SU-DHL-6 (cell line): ENCODE measurements around the gene MEGF6.

Source experiments
- H2AFZ ChIP-seq: fragments of 200-600 bp; sonication (generic); 2 replicates; pipeline ENCODE4 v1.6.1; 2014; ENCODE audit warnings: low read depth, mild to moderate bottlenecking, moderate library complexity, mixed read lengths, antibody characterized with exemption, low read length; ENCODE audit not compliant: severe bottlenecking
- H3F3A ChIP-seq: fragments of 200-600 bp; shearing (Covaris generic); 2 replicates; pipeline ENCODE4 v1.6.0; 2016; ENCODE audit warnings: antibody characterized with exemption, mild to moderate bottlenecking; ENCODE audit not compliant: insufficient read depth
- H3K27ac ChIP-seq: fragments of 200-600 bp; sonication (generic); 2 replicates; pipeline ENCODE4 v1.5.1; 2016; ENCODE audit warnings: low read depth, mild to moderate bottlenecking, low read length, moderate library complexity, mixed read lengths
- H3K27me3 ChIP-seq: fragments of 200-600 bp; sonication (generic), shearing (Covaris generic); 2 replicates; pipeline ENCODE4 v1.6.0; 2014; ENCODE audit warnings: mild to moderate bottlenecking, low read length
- H3K36me3 ChIP-seq: fragments of 200-600 bp; sonication (generic); 2 replicates; pipeline ENCODE4 v1.6.1; 2014; ENCODE audit warnings: mild to moderate bottlenecking, low read length, mixed read lengths
- H3K4me2 ChIP-seq: fragments of 300-600, 200-600 bp; shearing (Covaris generic), sonication (generic); 2 replicates; pipeline ENCODE4 v1.6.0; 2014; ENCODE audit warnings: low read length, low read depth, mild to moderate bottlenecking; ENCODE audit not compliant: poor library complexity, severe bottlenecking
- H3K4me3 ChIP-seq: fragments of 200-600 bp; sonication (generic); 2 replicates; pipeline ENCODE4 v1.5.1; 2014; ENCODE audit warnings: antibody characterized with exemption, low read length, mild to moderate bottlenecking, mixed read lengths; ENCODE audit not compliant: insufficient read depth, poor library complexity, severe bottlenecking
- H3K79me2 ChIP-seq: fragments of 200-600 bp; sonication (generic); 2 replicates; pipeline ENCODE4 v1.6.1; 2014; ENCODE audit warnings: mild to moderate bottlenecking, low read length, moderate library complexity; ENCODE audit not compliant: insufficient read depth
- H3K9ac ChIP-seq: fragments of 200-600 bp; sonication (generic); 2 replicates; pipeline ENCODE4 v1.7.0; 2014; ENCODE audit warnings: mild to moderate bottlenecking, low read length
- H3K9me2 ChIP-seq: fragments of 200-600 bp; sonication (generic); replicated peaks from 2 replicates; pipeline ENCODE4 v1.6.1; 2014; ENCODE audit warnings: low read length; ENCODE audit not compliant: insufficient read depth
- H3K9me3 ChIP-seq: fragments of 200-600 bp; sonication (generic); 2 replicates; pipeline ENCODE4 v1.6.1; 2014; ENCODE audit warnings: low read length, mixed read lengths; ENCODE audit not compliant: insufficient read depth
- H4K20me1 ChIP-seq: fragments of 200-600 bp; sonication (generic); 2 replicates; pipeline ENCODE4 v1.6.1; 2014; ENCODE audit warnings: low read depth, mild to moderate bottlenecking, antibody characterized with exemption, low read length, moderate library complexity, mixed read lengths
- CTCF ChIP-seq: fragments of 200-600 bp; sonication (generic); IDR thresholded peaks from one replicate; pipeline ENCODE4 v1.5.1; 2017; ENCODE audit warnings: antibody characterized with exemption, mild to moderate bottlenecking, low read length, moderate library complexity; ENCODE audit not compliant: insufficient read depth, poor library complexity, severe bottlenecking
- EZH2phosphoT487 ChIP-seq: fragments of 200-600 bp; sonication (generic), shearing (Covaris generic); conservative IDR thresholded peaks from 2 replicates; pipeline ENCODE4 v1.6.1; 2018; ENCODE audit warnings: mild to moderate bottlenecking, antibody characterized with exemption, low read length, moderate library complexity, mixed read lengths

The MEGF6 gene

DNA sequence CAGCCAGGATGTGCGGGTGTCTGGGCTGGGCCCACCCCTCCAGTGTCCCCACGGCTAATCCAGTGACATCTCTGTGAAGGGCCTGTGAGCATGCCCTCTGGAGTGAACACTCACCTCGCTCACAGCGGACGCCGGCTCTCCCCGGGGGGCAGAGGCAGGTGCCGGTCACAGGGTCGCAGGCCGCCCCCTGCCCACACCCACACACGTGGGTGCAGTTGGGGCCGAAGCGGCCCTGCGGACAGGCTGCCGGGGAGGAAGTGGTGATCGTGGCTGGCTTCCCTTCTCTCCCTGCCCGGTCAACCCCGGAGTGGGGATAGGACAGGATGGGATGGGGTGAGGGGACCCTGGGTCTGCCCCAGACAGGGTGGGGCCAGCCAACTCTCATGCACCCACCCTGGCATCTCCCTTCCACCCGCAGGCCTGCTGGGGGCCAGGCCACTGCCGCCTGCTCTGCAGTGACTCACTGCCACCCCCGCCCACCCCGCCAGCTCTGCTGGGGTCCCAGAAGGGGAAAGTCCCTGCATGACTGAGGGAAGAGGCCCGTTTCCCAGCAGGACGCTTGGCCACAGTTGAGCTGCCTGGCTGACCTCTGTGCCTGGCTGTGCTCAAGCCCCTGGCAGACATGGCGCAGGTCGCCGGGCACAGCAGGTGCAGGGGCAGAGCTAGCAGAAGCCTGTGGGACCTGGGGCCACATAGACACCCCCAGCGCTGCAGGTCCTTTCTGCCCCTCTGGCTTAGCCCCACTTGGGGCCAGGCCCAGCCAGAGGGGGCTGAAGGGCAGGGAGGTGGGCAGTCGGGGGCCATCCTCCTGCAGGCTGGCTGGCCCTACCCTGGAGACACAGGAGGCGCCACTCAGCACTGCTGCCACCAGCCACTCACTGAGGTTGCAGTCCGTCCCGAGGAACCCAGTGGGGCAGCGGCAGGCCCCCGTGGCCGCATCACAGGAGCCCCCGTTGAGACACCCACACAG is 115.2 kb downstream of the MEGF6 start:
- Histone ChIP-seq H3K4me3 (no peak overlapping the region), H3K27me3 (no peaks in the 10 kb centered on the region), H3K36me3 (no peaks in the 10 kb centered on the region)

DNA sequence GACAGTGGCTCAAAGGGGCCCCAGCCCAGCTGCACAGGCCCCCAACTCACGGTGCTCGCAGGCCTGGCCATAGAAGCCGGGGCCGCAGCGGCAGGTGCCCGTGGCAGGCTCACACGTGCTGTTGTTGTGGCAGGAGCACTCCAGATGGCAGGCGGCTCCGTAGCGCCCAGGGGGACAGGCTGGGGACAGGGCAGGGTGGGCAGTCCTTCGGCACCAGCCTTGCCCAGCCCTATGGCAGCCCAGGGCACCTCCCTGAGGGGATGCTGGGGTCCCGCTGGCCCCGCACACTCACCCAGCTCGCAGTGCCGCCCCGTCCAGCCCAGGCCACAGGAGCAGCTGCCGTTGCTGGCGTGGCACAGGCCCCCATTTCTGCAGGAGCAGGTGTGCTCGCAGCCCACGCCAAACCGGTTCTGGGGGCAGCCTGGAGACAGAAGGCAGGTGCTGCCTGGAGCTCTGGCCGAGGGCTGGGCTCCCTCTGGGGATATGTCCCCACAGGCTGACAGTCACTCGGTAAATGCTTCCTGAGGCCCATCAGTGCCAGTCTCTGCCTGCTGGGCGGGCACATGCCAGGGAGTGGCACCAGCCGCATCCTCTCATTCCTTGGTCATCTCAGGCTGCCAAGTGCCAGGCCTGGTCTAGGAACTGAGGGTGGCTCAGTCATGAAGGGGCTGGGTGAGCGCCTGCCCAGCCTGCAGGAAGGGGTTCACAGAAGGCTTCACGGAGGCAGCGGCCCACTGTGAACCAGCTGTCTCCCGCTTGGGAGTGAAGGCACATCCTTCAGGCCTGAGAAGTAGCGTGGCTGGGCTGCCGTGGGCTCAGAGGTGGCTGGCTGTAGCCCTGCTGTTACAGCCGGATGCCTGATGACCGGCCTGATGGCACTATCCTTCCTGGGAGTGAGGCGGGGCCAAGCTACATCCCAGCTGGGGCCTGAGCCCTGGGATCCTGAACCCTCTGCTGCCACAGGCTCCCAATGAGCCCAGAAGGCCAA is 116.7 kb downstream of the MEGF6 start:
- no peaks in the 10 kb centered on the region for H3K9me2 ChIP-seq
- no peak for TF ChIP-seq EZH2phosphoT487
- TF ChIP-seq CTCF: no peak
- no peaks in the 10 kb centered on the region for H3K9me3 ChIP-seq
- no peaks in the 10 kb centered on the region for H3K36me3 ChIP-seq
- no peak overlapping the region for H3K4me2 ChIP-seq
- no peak overlapping the region for H3K27ac ChIP-seq
- no peaks in the 10 kb centered on the region for H3K27me3 ChIP-seq
- no peaks in the 10 kb centered on the region for H4K20me1 ChIP-seq
- no peaks in the 10 kb centered on the region for H3F3A ChIP-seq
- no peak overlapping the region for H3K4me3 ChIP-seq
- no peak overlapping the region for H3K9ac ChIP-seq
- no peaks in the 10 kb centered on the region for H3K79me2 ChIP-seq
- H2AFZ ChIP-seq: no peak overlapping the region

More for the DNA sequence above, 115.2 kb downstream of the MEGF6 start:
- no peaks in the 10 kb centered on the region for H3K9me3 ChIP-seq
- no peak overlapping the region for H2AFZ ChIP-seq
- TF ChIP-seq CTCF (no peak), EZH2phosphoT487 (no peak)
- H3K27ac ChIP-seq: no peak overlapping the region
- no peaks in the 10 kb centered on the region for H4K20me1 ChIP-seq
- no peak overlapping the region for H3K9ac ChIP-seq
- H3F3A ChIP-seq: no peaks in the 10 kb centered on the region
- H3K79me2 ChIP-seq: no peaks in the 10 kb centered on the region
- no peak overlapping the region for H3K4me2 ChIP-seq
- H3K9me2 ChIP-seq: no peaks in the 10 kb centered on the region

DNA sequence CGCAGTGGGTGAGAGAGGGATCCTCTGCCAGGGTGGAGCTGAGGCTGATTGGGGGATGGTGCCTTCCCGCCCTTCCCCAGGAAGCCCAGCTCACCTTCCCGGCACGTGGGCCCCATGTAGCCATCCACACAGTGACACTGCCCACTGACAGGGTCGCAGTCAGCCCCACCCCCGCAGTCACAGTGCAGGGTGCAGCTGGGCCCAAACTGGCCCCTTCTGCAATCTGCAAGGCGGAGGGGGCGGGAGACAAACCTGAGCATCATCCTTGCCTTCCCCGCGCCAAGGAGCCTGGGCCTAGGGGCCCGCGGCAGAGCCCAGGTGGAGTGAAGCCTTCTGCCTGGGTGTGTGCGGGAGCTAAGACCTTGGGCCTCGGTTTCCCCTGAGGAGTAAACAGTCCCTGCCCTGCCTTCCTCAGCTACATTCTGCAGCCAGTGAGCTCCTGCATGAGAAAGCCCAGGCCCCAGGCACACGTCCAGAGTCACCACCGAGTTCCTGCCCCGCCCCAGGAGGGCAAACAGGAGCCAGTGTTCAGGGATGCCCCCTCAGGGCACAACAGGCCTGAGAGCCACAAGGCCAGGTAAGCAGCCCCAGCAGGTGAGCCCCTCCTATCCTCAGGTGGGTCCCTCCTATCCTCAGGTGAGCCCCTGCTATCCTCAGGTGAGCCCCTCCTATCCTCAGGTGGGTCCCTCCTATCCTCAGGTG is 118.6 kb downstream of the MEGF6 start:
- no peaks in the 10 kb centered on the region for H3K79me2 ChIP-seq
- no peak overlapping the region for H3K9ac ChIP-seq
- no peak overlapping the region for H3K4me3 ChIP-seq
- H2AFZ ChIP-seq: no peak overlapping the region
- no peaks in the 10 kb centered on the region for H3K36me3 ChIP-seq
- H3K9me2 ChIP-seq: no peaks in the 10 kb centered on the region
- no peak for TF ChIP-seq EZH2phosphoT487
- TF ChIP-seq CTCF: no peak
- H3K9me3 ChIP-seq: no peaks in the 10 kb centered on the region
- no peak overlapping the region for H3K4me2 ChIP-seq
- no peaks in the 10 kb centered on the region for H4K20me1 ChIP-seq
- no peak overlapping the region for H3K27ac ChIP-seq
- no peaks in the 10 kb centered on the region for H3F3A ChIP-seq
- no peaks in the 10 kb centered on the region for H3K27me3 ChIP-seq
